Stimulated activated CD8-positive, alpha-beta memory T cell treated with anti-CD3 and anti-CD28 coated beads, Interleukin-4, amount 100 ng/mL, for 24 hours (primary cell): ENCODE data around the gene EGF.

Experiments used
- DNase-seq: peaks from one replicate; pipeline ENCODE4 v3.0.0-alpha.2; 2020; ENCODE audit warnings: low read depth

EGF gene

DNA sequence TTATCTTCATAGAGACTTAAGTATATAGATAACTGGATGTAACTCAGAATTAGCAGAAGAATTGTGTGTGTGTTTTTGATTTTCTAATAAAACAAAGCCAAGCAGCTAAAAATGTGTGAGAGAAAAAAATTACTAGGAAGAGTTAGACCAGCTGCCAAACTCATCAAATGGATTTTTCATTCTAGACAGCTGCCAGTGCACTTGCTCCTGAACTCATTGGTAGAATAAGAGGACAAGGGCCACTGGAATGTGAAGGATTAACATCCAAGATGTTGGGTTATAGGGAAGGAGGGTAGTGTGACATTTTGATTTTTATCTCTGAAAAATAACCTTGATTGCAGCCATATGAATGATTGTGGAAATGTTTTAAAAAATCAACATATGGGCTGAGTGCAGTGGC is 49.7 kb downstream of the EGF start:
- no peak for DNase-seq

DNA sequence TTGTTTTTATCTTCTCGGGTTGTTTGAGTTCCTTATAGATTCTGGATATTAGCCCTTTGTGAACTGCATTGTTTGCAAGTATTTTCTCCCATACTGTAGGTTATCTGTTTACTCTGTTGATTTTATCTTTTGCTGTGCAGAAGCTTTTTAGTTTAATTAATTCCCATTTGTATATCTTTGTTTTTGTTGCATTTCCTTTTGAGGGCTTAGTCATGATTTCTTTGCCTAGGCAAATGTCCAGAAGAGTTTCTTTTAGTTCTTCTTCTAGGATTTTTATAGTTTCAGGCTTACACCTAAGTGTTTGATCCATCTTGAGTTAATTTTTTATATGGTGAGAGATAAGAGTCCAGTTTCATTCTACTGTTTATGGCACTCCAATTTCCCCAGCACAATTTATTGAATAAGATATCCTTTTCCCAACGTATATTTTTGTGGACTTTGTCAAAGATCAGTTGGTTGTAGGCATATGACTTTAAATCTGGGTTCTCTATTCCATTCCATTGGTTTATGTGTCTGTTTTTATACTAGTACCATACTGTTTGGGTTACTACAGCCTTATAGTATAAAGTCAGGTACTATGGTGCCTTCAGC is 54.3 kb downstream of the EGF start:
- no peak for DNase-seq

- no peak for DNase-seq
Observed at GRCh38 chr4:109967798-109968520, 55.3 kb downstream of the EGF start.

GRCh38 chr4:109969087-109969486 is 56.4 kb downstream of the EGF start:
- DNase-seq, result no peak

GRCh38 chr4:109969919-109970318 is 57.2 kb downstream of the EGF start:
- DNase-seq, result no peak

GRCh38 chr4:109972786-109973528 is 60.3 kb downstream of the EGF start:
- no peak for DNase-seq

DNA sequence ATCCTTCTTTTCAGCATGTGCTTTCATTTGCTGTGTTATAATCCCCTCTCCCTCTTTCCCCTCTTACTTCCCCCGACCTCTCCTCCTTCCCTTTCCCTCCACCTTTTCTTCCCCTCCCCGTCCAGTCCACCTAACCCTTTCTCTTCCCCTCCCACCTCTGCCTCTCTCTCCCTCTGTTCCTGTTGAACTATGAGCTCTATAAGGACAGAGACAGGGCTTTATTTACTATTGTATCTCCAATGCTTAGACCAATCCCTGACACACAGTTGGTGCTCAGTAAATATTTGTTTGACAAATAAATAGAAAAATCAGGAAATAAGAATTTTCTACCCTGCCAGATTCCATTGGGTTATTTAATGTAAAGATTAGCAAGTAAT is 60.8 kb downstream of the EGF start:
- DNase-seq, result no peak

DNA sequence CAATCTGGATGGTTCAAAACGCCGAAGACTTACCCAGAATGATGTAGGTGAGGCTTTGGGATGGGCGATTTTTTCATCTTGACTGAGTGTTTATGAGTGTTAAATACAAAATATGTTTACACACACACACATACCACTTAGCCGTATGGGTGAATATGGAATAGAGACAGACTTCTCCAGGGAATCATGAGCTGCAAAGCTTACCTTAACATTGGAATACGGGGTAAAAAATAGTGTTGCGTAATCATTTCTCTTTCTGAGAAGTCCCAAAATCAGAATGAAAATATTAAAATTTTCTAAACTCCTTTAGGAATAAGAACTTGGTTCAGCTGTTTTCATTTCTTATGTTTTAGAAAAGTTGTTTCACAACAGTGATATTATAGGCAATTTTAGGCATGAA is 63.5 kb downstream of the EGF start:
- no peak for DNase-seq

DNA sequence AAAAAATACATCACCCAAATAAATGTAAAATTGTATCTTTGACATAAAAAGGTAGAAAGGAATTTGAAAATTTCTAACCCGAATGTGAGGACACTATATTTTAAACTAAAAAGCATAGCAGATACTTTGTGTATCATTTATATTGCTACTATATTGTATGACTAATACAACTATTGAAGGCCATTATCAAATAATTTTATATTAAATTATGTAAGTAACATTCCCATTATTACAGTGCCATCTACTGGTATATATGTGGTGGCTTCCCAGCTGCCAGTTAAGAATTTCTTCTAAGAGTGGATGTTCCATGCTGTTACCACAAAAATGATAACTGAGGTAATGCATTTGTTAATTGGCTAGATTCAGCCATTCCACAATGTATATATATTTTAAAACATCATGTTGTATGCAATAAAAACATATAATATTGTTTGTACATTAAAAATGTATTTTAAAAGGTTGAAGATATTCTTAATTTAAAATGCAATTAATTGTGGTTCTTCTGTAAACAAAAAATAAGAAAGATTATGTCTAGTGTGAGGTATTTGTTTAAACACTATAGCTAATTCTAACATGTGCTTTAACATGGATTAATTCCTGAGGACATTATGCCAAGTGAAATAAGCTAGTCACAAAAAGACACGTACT is 65.3 kb downstream of the EGF start:
- no peak for DNase-seq

- no peak for DNase-seq
Observed at GRCh38 chr4:109978704-109979454, 66.2 kb downstream of the EGF start.

DNA sequence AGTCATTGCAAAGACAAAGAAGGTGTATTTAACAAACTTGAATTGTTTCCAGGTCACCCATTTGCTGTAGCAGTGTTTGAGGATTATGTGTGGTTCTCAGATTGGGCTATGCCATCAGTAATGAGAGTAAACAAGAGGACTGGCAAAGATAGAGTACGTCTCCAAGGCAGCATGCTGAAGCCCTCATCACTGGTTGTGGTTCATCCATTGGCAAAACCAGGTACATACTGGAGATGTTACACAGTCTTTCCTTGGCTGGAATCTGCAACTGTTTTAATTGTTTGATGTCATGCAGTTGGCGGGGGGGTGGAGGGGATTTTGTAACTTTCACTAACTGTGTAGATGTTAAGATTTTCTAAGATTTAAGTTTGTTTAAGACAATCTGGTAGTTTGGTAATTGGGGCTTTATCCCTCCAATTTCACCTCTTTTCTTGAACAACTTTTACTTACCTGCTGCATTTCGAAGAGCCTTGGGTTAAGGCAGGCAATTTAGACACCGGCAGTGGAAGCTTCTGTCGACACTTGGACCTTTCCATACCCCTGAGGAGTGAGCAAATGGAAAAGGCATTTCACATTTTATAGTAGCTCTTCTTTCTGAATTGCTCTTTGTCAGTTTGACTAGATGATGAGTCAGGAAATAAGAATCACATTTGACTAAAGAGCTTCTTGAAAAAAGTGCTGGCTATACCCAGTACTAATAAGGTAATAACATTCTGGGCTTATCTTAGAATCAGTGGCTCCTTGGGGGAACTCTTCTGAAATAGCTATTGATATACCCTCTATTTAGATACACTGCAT is 67.4 kb downstream of the EGF start:
- no peak for DNase-seq

DNA sequence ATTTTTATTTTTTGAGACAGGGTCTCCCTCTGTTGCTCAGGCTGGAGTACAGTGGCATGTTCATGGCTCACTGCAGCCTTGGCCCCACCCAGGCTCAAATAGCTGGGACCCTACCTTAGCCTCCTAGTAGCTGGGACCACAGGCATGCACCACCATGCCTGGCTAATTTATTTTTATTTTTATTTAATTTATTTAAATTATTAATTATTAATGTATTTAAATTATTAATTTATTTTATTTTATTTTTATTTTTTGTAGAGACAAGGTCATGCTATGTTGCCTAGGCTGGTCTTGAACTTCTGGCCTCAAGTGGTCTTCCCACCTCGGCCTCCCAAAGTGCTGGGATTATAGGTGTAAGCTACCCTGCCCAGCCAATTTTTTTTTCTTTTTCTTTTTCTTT is 69.3 kb downstream of the EGF start:
- DNase-seq, result no peak

GRCh38 chr4:109982521-109982920 is 69.8 kb downstream of the EGF start:
- no peak for DNase-seq

- DNase-seq, result no peak
Observed at GRCh38 chr4:109985993-109986974, 73.6 kb downstream of the EGF start.

DNA sequence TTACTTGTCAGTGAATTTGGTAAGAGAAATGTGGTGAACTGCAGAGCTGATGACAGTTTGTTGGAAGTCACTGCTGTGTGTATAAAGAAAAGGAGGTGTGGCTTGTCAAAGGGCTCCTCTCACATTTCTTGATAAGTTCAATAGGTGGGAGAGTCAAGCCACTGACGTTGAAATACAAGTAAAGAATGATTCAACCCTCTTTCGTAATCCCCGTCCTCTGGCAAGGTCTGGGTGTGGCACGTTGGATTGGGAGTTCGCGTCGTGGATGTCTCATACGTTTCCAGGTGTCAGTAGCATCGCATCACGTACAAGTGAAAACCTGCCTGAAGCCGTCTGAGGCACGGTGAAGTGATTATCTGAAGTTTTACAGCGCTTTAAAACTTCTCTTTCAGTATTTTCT is 76.4 kb downstream of the EGF start:
- no peak for DNase-seq

GRCh38 chr4:109989618-109990017 is 76.9 kb downstream of the EGF start:
- no peak for DNase-seq

GRCh38 chr4:109990261-109991257 is 77.9 kb downstream of the EGF start:
- no peak for DNase-seq

- DNase-seq, result no peak
Observed at GRCh38 chr4:109993116-109993515, 80.4 kb downstream of the EGF start.

DNA sequence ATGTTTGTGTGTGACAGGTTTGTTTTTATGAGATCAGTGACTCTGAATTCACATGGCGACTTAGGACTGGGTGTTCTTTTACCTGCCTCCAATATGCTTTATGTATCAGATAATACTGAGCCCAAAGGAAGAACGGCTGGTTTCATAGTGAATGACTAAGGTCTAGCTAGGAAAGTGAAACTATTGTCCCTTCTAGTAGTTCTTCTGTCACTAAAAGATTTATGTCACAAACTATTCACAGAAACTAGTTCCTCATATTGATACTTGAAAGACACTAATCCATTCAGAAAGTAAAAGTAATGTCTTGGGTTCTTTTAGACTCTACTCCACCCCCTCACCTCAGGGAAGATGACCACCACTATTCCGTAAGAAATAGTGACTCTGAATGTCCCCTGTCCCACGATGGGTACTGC is 81.7 kb downstream of the EGF start:
- no peak for DNase-seq
